Kidney epithelial cell (primary cell): Measurements from ENCODE around the gene IL12RB2. TPM values are rescaled to one million over a fixed set of nuclear protein-coding genes. Genes with fewer than 3 reads are reported as not detected.

ENCODE experiments used
- DNase-seq: peaks from one replicate; pipeline ENCODE4 v3.0.0-alpha.2; 2010; ENCODE audit warnings: low read depth
- H3K27me3 ChIP-seq: 2 replicates; pipeline ENCODE4 v1.6.0; 2011; ENCODE audit warnings: low read length; ENCODE audit not compliant: control insufficient read depth, insufficient read depth
- H3K36me3 ChIP-seq: 2 replicates; pipeline ENCODE4 v1.5.1; 2011; ENCODE audit warnings: low read length; ENCODE audit not compliant: control insufficient read depth, insufficient read depth
- H3K4me3 ChIP-seq: 2 replicates; pipeline ENCODE4 v1.5.1; 2011; ENCODE audit warnings: low read depth, mild to moderate bottlenecking, control low read depth, low read length
- total RNA-seq: library from RNA; depleted of rRNA; stranded (reverse); fragments of >200 nt; gene quantifications from 2 replicates; pipeline ENCODE4 v1.2.3, GENCODE V29; 2015
- TF ChIP-seq, protein P1 (sequence below): IDR thresholded peaks from 2 replicates; pipeline ENCODE4 v1.5.1; 2011; ENCODE audit warnings: mild to moderate bottlenecking, moderate library complexity, low read length, control low read depth, inconsistent platforms; ENCODE audit not compliant: insufficient read depth, poor library complexity, severe bottlenecking

The IL12RB2 gene
- total RNA-seq, 1 donor from 2014 or later: 0.17 TPM

DNA sequence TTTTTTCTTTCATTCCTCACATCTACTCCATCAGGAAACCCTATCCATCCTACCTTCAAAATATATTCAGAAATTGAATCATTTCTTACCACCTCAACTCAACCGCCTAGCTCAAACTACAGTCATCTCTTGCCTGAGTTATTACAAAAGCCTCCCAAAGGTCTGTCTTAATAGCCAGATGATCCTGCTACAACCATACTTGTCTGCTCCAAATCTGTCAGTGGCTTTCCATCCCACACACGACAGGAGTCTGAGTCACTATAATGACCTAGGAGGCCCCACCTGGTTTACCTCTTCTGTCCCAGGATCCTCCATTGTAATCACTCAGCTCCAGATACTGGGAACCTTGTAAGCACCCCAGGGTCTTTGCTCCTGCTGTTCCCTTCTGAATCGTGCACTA, 37.1 kb upstream of the IL12RB2 start:
- TF ChIP-seq, protein P1, sequence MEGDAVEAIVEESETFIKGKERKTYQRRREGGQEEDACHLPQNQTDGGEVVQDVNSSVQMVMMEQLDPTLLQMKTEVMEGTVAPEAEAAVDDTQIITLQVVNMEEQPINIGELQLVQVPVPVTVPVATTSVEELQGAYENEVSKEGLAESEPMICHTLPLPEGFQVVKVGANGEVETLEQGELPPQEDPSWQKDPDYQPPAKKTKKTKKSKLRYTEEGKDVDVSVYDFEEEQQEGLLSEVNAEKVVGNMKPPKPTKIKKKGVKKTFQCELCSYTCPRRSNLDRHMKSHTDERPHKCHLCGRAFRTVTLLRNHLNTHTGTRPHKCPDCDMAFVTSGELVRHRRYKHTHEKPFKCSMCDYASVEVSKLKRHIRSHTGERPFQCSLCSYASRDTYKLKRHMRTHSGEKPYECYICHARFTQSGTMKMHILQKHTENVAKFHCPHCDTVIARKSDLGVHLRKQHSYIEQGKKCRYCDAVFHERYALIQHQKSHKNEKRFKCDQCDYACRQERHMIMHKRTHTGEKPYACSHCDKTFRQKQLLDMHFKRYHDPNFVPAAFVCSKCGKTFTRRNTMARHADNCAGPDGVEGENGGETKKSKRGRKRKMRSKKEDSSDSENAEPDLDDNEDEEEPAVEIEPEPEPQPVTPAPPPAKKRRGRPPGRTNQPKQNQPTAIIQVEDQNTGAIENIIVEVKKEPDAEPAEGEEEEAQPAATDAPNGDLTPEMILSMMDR: no peak
- Histone ChIP-seq H3K27me3 (no peaks in the 10 kb centered on the region), H3K4me3 (no peak overlapping the region), H3K36me3 (no peaks in the 10 kb centered on the region)
- DNase-seq: no peak

GRCh38 chr1:67273591-67273990, 34.1 kb upstream of the IL12RB2 start:
- DNase-seq: no peak
- no peak overlapping the region for H3K4me3 ChIP-seq
- TF ChIP-seq, protein P1: no peak

GRCh38 chr1:67274623-67275325, 32.9 kb upstream of the IL12RB2 start:
- Histone ChIP-seq H3K27me3 (no peaks in the 10 kb centered on the region), H3K4me3 (no peak overlapping the region), H3K36me3 (no peaks in the 10 kb centered on the region)
- TF ChIP-seq, protein P1: no peak
- no peak for DNase-seq

More at GRCh38 chr1:67273591-67273990, 34.1 kb upstream of the IL12RB2 start:
- Histone ChIP-seq H3K36me3 (no peaks in the 10 kb centered on the region), H3K27me3 (no peaks in the 10 kb centered on the region)

- no peak for DNase-seq
Observed at GRCh38 chr1:67280696-67281095, 27.0 kb upstream of the IL12RB2 start.

DNA sequence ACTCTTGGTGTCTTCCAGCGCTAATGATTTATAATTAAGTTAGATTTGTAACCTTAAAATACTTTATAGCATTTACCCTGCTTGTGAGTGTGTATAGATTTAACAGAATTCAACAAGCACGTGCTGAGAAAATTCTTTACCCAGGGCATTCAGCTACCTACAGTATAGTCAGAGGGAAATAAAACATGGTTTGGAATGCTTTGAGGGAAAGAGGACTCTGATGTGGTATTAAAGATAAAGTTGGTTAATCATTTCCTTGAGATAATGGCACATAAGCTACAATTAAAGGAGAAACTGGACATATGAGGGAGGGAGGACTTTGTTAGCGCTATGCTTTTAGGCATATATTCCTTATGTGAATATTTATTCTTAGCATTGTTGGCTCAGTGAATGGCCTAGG, 26.4 kb upstream of the IL12RB2 start:
- H3K27me3 ChIP-seq: no peaks in the 10 kb centered on the region
- H3K36me3 ChIP-seq: no peaks in the 10 kb centered on the region
- DNase-seq: no peak
- TF ChIP-seq, protein P1: no peak
- no peak overlapping the region for H3K4me3 ChIP-seq

More at GRCh38 chr1:67280696-67281095, 27.0 kb upstream of the IL12RB2 start:
- Histone ChIP-seq H3K4me3 (no peak overlapping the region), H3K27me3 (no peaks in the 10 kb centered on the region), H3K36me3 (no peaks in the 10 kb centered on the region)
- TF ChIP-seq, protein P1: no peak
